ENCODE data around the gene SETD3. TPM values are rescaled to one million over a fixed set of nuclear protein-coding genes. Genes with fewer than 3 reads are reported as not detected.

Gene SETD3
- total RNA-seq, 1 donor from 2014 or later = 62.8 TPM

- no peak for TF ChIP-seq CTCF (IDR thresholded peaks at IDR 0.05; ENCODE audit: insufficient read depth, low read depth, low read length)
- no peak for TF ChIP-seq EZH2 (IDR thresholded peaks at IDR 0.05; ENCODE audit: insufficient read depth, low read length)
- Mint-ChIP-seq H3K9me3 (ENCODE audit: unreplicated experiment) (no peaks in the 10 kb centered on the region), H3K27me3 (ENCODE audit: low read depth, unreplicated experiment) (no peaks in the 10 kb centered on the region), H3K4me1 (ENCODE audit: low read depth, unreplicated experiment) (peaks cover 4% of the 10 kb centered on the region), H3K27ac (ENCODE audit: unreplicated experiment) (no peak overlapping the region), H3K4me3 (ENCODE audit: unreplicated experiment) (no peak overlapping the region), H3K36me3 (ENCODE audit: low read depth, unreplicated experiment) (peaks cover 21% of the 10 kb centered on the region)
- DNase-seq (ENCODE audit: low read depth) = no peak
- Histone ChIP-seq H3K27me3 (ENCODE audit: insufficient read depth, low read length) (no peaks in the 10 kb centered on the region), H3K79me2 (ENCODE audit: insufficient read depth, low read length) (no peaks in the 10 kb centered on the region), H3K4me2 (ENCODE audit: low read length) (no peak overlapping the region), H3K27ac (ENCODE audit: low read depth, low read length) (no peak overlapping the region), H4K20me1 (ENCODE audit: insufficient read depth, low read length) (peaks cover 4% of the 10 kb centered on the region), H3K36me3 (ENCODE audit: insufficient read depth, low read length) (peaks cover 24% of the 10 kb centered on the region), H3K9me3 (ENCODE audit: insufficient read depth, low read depth, low read length) (no peaks in the 10 kb centered on the region), H2AFZ (ENCODE audit: low read depth, low read length) (no peak overlapping the region), H3K9ac (ENCODE audit: low read length) (no peak overlapping the region), H3K4me3 (ENCODE audit: insufficient read depth, low read depth, low read length) (no peak overlapping the region), H3K4me1 (ENCODE audit: insufficient read depth, low read length) (peaks cover 4% of the 10 kb centered on the region)
- FAIRE-seq = no peak
Measured at GRCh38 chr14:99401211-99401610, 79.4 kb downstream of the SETD3 start.

- no peak overlapping the region for H3K4me3 ChIP-seq (ENCODE audit: insufficient read depth, low read depth, low read length)
- no peak for TF ChIP-seq CTCF (IDR thresholded peaks at IDR 0.05; ENCODE audit: insufficient read depth, low read depth, low read length)
- no peak for TF ChIP-seq EZH2 (IDR thresholded peaks at IDR 0.05; ENCODE audit: insufficient read depth, low read length)
- H3K9me3 Mint-ChIP-seq (ENCODE audit: unreplicated experiment) = no peaks in the 10 kb centered on the region
- no peak overlapping the region for H3K27ac ChIP-seq (ENCODE audit: low read depth, low read length)
- H3K36me3 Mint-ChIP-seq (ENCODE audit: low read depth, unreplicated experiment) = peaks cover 16% of the 10 kb centered on the region
- DNase-seq (ENCODE audit: low read depth) (no peak), FAIRE-seq (no peak)
- H3K9me3 ChIP-seq (ENCODE audit: insufficient read depth, low read depth, low read length) = no peaks in the 10 kb centered on the region
- H2AFZ ChIP-seq (ENCODE audit: low read depth, low read length) = no peak overlapping the region
- H3K4me1 Mint-ChIP-seq (ENCODE audit: low read depth, unreplicated experiment) = peaks cover 12% of the 10 kb centered on the region
- H3K36me3 ChIP-seq (ENCODE audit: insufficient read depth, low read length) = peaks cover 18% of the 10 kb centered on the region
- H3K27me3 Mint-ChIP-seq (ENCODE audit: low read depth, unreplicated experiment) = no peaks in the 10 kb centered on the region
- H4K20me1 ChIP-seq (ENCODE audit: insufficient read depth, low read length) = peaks cover 9% of the 10 kb centered on the region
- H3K27ac Mint-ChIP-seq (ENCODE audit: unreplicated experiment) = no peak overlapping the region
- no peak overlapping the region for H3K4me3 Mint-ChIP-seq (ENCODE audit: unreplicated experiment)
- H3K79me2 ChIP-seq (ENCODE audit: insufficient read depth, low read length) = no peaks in the 10 kb centered on the region
- H3K4me2 ChIP-seq (ENCODE audit: low read length) = no peak overlapping the region
- peaks cover 10% of the 10 kb centered on the region for H3K4me1 ChIP-seq (ENCODE audit: insufficient read depth, low read length)
- H3K9ac ChIP-seq (ENCODE audit: low read length) = no peak overlapping the region
- no peaks in the 10 kb centered on the region for H3K27me3 ChIP-seq (ENCODE audit: insufficient read depth, low read length)
Measured at GRCh38 chr14:99397698-99398097, 83.0 kb downstream of the SETD3 start.

GRCh38 chr14:99395909-99396530, 84.6 kb downstream of the SETD3 start:
- Mint-ChIP-seq H3K27ac (ENCODE audit: unreplicated experiment) (peak overlapping the region; percentile 69), H3K27me3 (ENCODE audit: low read depth, unreplicated experiment) (no peaks in the 10 kb centered on the region), H3K4me1 (ENCODE audit: low read depth, unreplicated experiment) (peaks cover 18% of the 10 kb centered on the region), H3K36me3 (ENCODE audit: low read depth, unreplicated experiment) (peaks cover 15% of the 10 kb centered on the region), H3K4me3 (ENCODE audit: unreplicated experiment) (no peak overlapping the region), H3K9me3 (ENCODE audit: unreplicated experiment) (no peaks in the 10 kb centered on the region)
- Histone ChIP-seq H3K9ac (ENCODE audit: low read length) (no peak overlapping the region), H3K27ac (ENCODE audit: low read depth, low read length) (no peak overlapping the region), H3K4me2 (ENCODE audit: low read length) (peak overlapping the region; percentile 26), H2AFZ (ENCODE audit: low read depth, low read length) (no peak overlapping the region), H3K4me3 (ENCODE audit: insufficient read depth, low read depth, low read length) (no peak overlapping the region), H4K20me1 (ENCODE audit: insufficient read depth, low read length) (peaks cover 5% of the 10 kb centered on the region), H3K9me3 (ENCODE audit: insufficient read depth, low read depth, low read length) (no peaks in the 10 kb centered on the region), H3K27me3 (ENCODE audit: insufficient read depth, low read length) (no peaks in the 10 kb centered on the region), H3K36me3 (ENCODE audit: insufficient read depth, low read length) (peaks cover 18% of the 10 kb centered on the region), H3K79me2 (ENCODE audit: insufficient read depth, low read length) (no peaks in the 10 kb centered on the region), H3K4me1 (ENCODE audit: insufficient read depth, low read length) (peaks cover 10% of the 10 kb centered on the region)
- TF ChIP-seq EZH2 (IDR thresholded peaks at IDR 0.05; ENCODE audit: insufficient read depth, low read length) (no peak), CTCF (IDR thresholded peaks at IDR 0.05; ENCODE audit: insufficient read depth, low read depth, low read length) (no peak)
- DNase-seq (ENCODE audit: low read depth) = peak; percentile 83
- no peak for FAIRE-seq
